HG03196 (cell line): ENCODE results near the gene TMEM248.
A peak's percentile ranks its signal among the peaks of the same experiment; 100 is the strongest.
"Not testable (repeated sequence)": the region's sequence is repeated elsewhere in the genome, so short reads cannot be mapped to it uniquely, and the experiment has no call there.

Experiments used
- ATAC-seq: cut with Tn5 transposase; IDR thresholded peaks from one replicate; pipeline ENCODE4 v1.9.1; 2021; ENCODE audit not compliant: unreplicated experiment

TMEM248 gene

GRCh38 chr7:66996444-66997191, 75.6 kb downstream of the TMEM248 start, which contains the start of gene TYW1:
Gene TYW1, plus strand, starts transcription at chr7:66996833. Its CDS starts 146 bp downstream, at chr7:66996979.
- peak; percentile 87 for ATAC-seq

- not testable (repeated sequence) for ATAC-seq
Measured at GRCh38 chr7:67000601-67001258, 79.7 kb downstream of the TMEM248 start.

- not testable (repeated sequence) for ATAC-seq
Measured at GRCh38 chr7:67004145-67004544, 83.1 kb downstream of the TMEM248 start.

- no peak for ATAC-seq
Measured at GRCh38 chr7:67006965-67007364, 85.9 kb downstream of the TMEM248 start.
